HG03095 (cell line): Measurements from ENCODE around the gene DMAP1.

Experiments
- ATAC-seq: cut with Tn5 transposase; IDR thresholded peaks from one replicate; pipeline ENCODE4 v1.9.1; 2021; ENCODE audit warnings: moderate library complexity; ENCODE audit not compliant: unreplicated experiment

DMAP1 gene

DNA sequence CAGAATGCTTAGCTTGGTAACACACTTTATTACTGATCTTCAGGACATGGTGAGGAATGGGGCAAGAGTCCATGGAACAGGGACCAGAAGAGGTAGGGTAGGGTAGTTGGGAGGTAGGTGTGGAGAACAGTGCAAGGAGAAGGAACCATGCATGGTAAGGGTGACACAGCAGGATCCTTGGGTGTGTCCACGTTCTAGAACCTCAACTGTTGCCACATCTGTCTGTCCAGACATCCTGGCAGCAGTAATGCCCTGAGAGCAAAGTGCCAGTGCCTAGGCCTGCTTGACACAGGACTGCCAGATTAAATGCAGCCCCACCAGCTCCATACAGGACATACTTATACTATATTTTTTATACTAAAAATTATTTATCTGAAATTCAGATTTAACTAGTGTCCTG, 13.9 kb downstream of the DMAP1 start:
- no peak for ATAC-seq

DNA sequence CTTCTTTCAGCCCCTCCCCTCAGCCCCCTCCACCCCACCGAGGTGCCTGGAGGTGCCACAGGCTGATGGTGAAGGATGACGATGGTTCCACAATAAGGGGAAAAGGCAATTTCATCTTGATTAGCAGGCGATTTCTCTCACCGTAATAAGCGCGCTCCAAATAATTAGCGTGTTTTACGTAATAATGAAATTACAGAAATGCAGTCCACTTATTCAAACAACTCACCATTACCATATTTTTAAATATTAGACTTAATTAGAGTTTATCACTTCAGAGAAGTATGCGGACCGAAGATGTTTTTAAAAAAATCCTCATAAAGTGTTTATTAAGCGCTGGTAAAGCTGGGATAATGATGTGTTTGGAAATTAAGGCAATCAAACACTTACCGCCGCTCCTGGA, 14.9 kb downstream of the DMAP1 start:
- ATAC-seq: no peak

DNA sequence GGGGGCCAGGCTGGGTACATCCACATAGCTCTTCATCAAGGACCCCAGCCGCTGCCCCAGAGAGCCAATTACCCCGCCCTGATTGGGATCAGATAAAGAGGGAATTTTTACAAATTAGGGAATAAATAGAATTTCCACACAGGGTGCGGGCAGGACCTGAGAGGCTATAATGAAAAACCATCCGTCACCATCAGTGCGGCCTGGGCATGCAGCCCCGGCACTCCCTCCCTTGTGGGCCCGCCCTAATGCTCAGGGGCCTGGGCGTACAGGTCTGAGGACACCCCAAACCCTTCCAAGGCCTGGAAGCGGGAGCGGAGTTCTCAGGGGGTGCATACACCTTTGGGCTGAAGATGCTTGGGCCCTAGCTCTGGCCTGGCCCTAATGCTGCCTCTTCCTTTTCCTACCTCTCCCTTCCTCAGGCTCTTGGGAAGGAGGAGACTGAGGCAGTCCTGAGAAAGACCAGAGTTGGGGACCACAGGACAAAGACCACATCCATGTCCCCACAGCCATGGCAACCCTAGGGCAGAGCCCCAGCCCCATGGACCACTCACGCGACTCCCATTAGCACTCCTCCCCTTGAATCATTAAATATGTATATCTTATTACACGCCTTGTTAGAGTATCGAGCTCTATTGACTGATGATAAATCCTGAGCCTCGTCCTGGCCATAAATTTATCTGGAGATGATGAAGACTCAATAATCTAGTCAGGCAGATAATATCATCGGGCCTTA, 16.3 kb downstream of the DMAP1 start:
- no peak for ATAC-seq

DNA sequence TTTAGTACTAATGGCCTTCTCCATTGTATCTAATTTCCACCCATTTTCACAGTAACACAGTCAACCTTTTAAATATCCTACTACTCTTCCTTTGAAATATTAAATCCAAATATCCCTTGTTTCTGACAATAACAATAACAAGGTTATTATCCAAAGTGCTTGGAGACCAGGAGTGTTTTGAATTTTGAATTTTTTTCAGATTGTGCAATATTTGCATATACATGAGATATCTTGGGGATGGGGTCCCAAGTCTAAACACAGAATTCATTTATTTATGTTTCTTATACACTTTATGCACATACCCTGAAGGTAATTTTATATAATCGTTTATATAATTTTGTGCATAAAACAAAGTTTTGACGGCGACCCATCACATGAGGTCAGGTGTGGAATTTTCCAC, 17.5 kb downstream of the DMAP1 start:
- ATAC-seq: no peak

DNA sequence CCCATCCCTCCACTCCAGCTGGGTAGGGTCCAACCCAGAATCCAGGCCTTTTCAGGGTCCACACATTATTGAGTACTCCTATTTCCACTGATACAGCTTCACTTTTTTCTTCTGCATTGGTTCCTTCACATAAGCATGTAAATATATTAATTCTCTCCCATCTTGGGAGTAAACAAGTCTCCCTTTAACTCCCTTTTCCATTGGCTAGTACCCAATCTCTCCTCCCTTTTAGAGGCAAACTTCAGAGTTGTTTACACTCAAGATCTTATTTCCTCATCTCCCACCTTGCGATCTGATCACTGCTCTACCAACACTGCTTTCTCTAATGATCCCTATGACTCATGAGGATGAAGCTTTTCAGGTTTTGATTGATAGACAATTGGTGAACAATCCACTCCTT, 20.3 kb downstream of the DMAP1 start:
- no peak for ATAC-seq

DNA sequence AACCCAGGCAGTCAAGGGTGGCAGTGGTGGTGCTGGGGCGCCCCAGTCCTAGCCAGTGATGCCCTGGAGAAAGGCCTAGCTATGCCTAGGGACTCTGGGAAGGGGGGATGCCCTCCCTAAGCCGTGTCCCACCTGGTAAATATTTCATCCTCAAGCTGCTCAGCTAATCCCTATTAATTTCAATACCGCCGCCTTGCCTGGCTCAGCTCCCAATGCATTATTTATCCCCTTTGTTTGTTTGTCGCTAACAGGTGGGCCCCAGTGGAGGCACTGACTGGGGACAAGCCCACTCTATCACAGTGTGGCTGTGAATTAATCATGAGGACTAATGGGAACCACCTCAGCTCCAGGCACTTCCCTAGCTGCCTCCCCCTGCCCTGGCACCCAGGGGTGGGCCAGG, 22.5 kb downstream of the DMAP1 start:
- ATAC-seq: no peak

DNA sequence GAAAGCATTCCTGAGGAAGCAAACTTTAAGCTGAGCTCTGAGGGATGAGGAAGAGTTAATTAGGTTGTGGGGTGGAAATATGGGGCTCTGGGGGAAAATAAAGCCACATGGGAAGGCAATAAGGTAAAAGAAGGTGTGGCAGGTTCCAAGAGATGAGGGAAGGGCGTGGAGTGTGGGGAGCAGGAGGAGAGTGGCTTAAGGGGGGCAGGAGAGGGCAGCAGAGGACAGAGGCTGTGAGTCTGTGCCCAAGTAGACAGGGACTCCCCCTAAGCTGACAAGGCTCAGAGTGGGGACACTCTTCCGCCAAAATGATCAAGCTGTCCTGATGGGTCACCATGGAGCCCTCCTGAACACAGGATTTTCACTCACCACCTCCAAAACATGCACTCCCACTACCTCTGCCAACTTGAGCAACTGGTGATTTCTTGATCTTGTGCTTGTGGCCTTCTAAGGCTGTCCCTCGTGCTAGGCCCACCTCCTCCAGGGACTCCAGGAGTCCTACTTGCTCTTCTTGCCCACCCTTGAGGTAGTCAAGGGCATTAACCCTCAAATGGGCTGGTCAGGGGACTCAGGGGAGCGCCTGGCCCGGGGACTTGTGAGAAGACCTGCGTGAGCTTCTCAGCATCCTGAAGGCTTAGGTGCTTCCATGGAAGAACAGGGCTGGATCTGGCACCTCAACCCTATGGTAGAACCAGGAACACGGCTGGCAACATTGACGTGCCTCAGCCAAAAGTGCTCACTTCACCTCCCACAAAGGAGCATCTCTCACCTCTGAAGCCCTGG, 23.4 kb downstream of the DMAP1 start:
- no peak for ATAC-seq

DNA sequence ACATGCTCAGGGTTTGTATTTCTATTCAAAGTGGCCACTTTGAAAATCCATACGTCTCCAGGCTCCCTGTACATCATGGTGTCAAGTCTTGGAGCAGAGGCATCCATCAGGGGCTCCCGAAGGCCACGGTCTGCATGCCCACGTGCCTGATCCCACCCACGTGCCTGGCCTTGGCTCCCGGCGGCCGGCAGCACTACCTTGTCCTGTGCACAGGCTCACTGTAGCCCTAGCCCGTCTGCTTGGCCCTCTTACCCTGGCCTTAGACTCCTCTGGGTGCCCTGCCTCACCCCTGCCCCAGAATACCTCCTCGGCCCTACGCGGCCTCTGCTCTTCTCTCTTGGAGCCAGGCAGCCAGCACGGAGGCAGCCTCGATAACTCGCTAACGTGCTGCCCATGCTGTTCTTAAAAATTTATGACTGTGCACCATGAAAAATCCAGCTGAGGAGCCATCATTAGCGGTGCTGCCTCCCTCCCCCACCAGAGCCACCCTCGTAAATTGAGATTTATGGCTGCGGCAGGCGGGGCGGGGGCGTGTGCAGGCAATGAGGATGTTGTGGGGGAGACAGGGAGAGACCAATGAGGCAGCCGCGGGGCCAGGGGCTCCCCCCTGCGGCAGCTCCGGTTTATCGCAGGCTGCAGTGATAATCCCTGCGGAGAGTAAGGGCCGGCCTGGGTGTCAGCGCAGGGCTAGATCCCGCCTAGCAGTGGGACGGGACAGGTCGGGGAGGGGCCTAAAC, 24.6 kb downstream of the DMAP1 start:
- ATAC-seq: no peak

DNA sequence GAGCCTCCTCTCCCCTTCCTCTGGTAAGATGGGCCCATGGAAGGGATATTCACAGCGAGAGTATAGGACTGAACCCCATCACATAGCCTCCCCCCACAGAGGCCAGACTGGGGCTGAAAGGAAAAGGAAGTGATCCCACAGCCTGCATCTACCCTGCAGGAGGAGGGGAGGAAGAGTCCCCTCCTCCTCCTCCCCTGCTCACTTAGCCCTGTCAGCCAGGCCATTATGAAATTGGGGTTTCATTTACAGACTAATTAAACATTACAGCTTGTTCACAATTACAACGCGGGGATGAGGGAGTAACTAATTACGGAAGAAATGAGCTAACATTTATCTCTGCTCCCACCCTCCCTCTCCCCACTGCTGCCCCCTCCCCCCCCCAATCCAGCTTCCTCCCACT, 25.4 kb downstream of the DMAP1 start:
- no peak for ATAC-seq

DNA sequence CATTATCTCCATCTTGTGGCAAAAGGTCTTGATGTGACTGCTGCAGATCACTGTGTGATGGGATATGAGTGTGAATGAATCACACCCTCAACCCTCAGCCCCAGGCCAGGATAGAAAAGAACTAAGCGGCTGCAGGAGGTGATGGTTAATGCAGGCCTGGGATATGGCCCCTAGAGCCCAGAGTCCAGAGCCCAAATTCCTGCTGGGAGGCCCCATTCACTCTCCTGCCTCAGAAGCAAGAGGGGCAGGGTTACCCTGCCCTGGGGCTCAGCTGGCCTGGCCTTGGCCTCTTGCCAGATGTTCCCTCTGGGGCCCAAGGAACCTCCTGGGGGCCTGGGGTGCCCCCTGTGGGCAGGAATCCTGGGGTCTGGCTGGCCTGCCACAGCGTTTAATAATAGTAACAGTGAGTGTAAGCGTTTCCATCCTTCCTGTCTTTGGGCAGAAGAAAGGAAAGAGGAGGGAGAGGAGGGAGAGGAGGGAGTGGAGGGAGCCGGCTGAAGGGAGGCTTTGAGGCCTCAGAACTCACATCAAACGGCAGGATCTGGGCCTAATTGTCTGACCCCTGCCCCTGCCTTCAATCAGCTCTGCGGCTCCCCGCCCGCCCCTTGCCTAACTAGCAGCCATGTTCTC, 26.2 kb downstream of the DMAP1 start:
- no peak for ATAC-seq

DNA sequence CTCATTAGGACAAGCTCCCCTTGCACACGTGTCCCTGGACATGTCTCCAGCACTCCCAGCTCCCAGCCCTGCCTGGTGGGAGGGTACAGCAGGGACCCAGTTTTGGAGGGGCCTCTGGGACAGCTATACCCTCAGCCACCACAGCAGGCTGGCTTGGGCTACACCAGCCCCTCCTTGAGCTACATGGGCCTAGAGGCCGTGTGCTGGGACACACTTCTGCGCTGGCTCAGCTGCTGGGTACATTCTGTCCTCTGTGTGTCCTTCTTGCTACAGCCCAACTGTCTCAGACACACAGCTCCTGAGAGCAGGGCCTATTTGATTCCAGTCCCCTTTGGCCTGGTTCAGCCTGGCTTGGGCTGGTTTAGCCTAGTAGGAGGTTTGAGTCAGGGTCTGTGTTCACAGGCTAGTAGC, 26.7 kb downstream of the DMAP1 start:
- no peak for ATAC-seq

DNA sequence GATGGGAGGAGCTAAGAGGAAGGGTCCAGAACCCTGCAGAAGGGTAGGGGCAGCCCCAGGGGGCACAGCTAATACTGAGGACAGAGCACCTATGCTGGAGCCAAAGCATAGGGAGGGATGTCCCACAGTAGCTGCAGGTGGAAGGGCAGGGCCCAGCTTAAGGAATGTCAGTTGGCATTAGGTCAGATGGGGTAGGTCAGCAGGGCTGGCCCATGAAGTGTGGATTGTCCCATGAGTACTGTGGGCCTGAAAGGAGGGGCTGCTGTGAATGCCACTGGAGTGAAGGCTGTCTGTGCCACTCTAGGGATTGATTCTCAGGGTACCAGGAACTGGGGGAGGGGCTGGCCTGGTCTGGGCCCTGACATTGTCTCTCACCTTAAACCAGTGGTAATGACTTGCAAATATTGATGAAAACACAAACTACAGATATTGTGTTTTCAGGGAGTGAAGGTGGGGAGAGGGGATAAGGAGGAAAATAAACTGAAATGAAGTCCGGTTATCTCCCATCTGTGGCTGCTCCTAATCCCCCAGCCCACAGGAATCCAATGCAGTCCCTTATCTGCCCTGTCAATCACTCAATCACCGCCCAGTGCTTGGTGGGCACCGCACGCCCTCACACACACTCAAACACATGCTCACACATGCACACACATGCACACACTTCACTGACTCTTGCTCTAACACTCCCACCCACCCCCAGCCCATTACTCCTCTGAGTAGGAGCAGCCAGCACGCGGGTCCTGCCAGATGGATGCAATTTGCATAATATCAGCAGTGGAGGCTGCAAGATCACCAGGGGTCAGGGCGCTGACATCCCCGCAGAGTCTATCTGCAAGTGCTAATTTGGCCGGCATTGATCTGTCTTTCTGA, 27.8 kb downstream of the DMAP1 start:
- ATAC-seq: no peak

DNA sequence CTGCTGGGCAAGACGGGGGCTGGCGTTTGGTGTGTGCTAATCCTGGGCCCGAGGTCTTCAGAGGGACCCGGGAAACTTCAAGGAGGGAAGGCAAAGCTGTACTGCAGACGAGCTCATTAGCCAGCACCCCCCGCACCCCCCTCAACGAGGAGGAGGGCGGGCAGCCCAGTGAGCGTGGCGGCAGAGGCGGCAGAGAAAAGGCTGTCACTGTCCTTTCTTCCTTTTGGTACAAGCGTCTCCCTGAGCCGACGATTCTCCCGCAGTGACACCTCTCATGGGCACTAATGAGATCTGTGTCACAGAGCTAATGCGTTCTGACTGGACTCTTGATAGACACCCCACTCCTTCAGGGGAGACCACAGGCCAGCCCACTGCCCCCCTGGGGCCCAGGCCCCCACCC, 29.5 kb downstream of the DMAP1 start:
- no peak for ATAC-seq

DNA sequence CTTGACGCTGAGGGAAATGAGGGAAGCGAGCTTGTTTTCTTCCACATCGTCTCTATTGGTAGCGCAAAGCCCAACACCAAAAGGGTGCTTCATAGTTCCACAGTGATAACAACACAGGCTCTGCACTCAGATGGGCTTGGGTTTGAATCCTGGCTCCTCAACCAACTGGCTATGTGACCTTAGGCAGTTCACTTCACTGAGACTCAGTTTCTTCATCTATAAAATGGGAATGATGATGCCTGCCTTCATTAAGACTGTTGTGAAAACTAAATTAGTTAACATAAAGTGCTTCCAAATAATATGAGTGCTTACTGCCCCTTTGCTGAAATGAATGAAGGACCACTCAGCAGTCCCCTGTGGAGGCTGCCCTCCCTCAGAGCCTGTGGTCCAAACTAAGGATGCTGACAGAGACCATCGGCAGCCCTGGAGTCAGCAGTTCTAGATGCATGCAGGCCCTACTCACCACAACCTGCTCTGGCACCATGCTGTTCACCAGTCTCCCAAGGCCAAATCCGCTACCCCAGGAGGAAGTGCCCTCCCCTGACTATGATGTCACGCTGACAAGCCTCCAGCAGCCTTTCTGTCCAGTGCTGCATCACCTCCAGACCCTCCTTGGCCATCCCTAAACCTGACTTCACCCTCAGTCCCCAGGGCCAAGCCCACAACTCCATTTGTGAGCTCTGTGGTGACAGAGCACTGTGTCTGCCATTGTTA, 30.7 kb downstream of the DMAP1 start:
- ATAC-seq: no peak

DNA sequence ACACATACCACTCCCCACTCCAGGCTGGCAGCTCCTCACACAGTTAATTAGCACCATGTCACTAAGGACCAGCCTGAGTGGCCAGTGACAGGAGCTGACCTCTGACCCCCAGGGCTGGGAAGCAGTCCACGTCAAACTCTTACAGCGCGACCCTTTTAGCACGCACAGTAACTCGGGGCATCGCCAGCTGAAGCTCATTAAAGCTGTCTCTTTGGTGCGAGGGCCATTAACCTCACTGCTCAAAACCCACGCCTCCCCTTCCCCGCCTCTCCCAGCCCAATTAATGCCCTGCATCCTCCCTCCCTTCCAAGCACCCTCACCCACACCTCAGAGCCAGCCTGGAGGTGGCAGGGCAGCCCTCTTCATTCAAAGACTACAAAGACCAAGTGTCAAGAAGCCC, 31.7 kb downstream of the DMAP1 start:
- no peak for ATAC-seq

DNA sequence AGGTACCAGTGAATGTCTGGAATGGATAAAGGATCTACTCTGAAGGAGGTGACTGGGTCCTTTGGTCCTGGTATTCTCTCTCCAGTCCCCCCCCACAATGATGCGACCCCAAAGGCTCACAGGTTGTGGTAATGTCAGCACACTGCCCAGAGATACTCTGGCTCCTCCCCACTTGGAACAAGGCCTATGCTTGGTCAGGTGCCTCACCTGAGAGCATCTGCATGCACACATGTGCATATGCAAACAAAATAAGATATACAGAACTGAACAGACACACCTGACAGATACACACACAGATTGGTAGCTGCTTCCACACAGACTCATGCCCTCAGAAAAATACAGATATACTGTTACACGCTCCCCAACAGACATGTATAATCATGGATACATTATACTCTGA, 33.5 kb downstream of the DMAP1 start:
- no peak for ATAC-seq

DNA sequence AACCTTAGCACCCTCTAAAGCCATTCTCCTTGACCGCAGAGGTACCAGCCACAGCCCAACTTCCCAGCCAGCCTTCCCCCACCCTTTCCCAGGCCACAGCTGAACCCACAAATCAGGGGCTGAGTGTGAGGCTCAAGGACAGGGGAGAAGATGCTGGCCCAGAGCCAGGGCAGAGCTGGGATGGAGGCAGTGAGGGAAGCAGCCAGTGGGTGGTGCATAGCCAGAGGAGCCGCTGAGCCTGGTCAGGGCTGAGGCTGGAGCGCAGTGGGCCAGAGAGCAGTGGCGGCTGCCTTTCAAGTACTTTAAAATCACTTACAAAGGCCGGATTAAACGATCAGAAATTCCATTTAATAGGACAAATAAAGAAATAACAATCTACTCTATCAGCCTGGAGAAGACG, 36.3 kb downstream of the DMAP1 start:
- no peak for ATAC-seq

DNA sequence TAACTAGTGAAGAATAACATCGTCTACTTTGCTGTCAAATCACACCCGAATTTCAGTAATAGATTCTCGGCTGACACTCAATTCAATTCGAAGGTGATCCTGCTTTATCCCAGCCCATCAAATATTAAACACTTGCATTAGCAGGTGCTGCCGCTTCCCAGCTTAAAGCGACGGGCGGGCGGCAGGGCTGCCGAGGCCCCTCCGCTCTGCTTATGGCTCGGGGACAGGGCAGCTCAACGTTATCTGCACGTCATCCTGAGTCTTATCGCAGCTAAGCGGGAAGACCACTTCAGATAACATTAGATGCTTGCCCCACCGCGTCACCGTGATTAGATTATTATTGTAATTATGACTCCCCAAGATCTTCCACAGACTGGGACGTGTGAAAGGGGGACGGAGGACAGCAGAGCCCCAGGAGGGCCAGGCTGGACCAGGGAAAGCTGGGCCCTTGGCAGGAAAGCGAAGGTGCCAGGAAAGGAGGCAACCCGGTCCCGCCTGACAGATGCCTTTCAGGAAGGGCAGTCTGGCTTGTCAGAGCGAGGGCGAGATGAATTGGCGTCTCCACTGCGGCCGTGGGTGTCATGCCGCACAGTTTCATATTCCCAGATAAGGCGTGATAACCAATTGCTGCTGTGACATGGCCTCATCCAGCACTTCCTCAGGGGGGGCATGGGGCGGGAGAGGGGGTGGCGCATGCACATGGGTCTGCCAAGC, 37.0 kb downstream of the DMAP1 start:
- no peak for ATAC-seq

DNA sequence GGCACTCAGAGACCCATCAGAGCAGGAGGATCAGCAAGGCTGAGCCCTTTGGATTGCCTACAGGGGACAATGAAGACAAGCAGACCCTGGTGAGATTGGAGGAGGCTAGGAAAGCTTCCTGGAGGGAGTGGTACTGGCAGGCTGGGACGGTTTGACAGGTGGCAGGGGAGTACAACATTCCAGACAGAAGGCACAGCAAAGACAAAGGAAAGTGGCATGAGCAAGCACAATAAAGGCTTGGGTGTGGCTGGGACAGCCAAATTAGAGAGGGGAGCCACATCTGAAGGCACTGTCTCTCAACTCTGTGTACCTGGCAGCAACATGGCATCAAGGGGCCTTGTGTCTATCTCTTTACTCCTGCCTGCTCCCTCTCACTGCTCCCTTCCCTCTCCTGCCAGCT, 38.2 kb downstream of the DMAP1 start:
- no peak for ATAC-seq
